ENCODE data around the gene TMEM38B. TPM values are rescaled to one million over a fixed set of nuclear protein-coding genes. Genes with fewer than 3 reads are reported as not detected.
"Not testable (repeated sequence)": the region's sequence is repeated elsewhere in the genome, so short reads cannot be mapped to it uniquely, and the experiment has no call there.

The TMEM38B gene
- total RNA-seq, 1 donor from 2014 or later, result 57.2 TPM

GRCh38 chr9:105679257-105680022, 14.9 kb upstream of the TMEM38B start:
- no peak for DNase-seq (ENCODE audit: missing footprints)
- no peak for ATAC-seq
- intact Hi-C loops (cut with DNase I), result no loop called here

- DNase-seq (ENCODE audit: missing footprints), result no peak
- intact Hi-C loops (cut with DNase I), result no loop called here
- no peak for ATAC-seq
Measured at GRCh38 chr9:105681313-105681712, 13.0 kb upstream of the TMEM38B start.

- DNase-seq (ENCODE audit: missing footprints) (no peak), ATAC-seq (no peak)
- intact Hi-C loops (cut with DNase I), result no loop called here
Measured at GRCh38 chr9:105681724-105682123, 12.6 kb upstream of the TMEM38B start.

GRCh38 chr9:105683688-105684275, 10.6 kb upstream of the TMEM38B start:
- ATAC-seq, result no peak
- no peak for DNase-seq (ENCODE audit: missing footprints)
- intact Hi-C loops (cut with DNase I), result no loop called here

GRCh38 chr9:105686936-105687335, 7.4 kb upstream of the TMEM38B start:
- ATAC-seq (no peak), DNase-seq (ENCODE audit: missing footprints) (no peak)
- intact Hi-C loops (cut with DNase I), result no loop called here

GRCh38 chr9:105690742-105691141, 3.6 kb upstream of the TMEM38B start:
- intact Hi-C loops (cut with DNase I), result no loop called here
- DNase-seq (ENCODE audit: missing footprints) (no peak), ATAC-seq (no peak)

- DNase-seq (ENCODE audit: missing footprints), result no peak
- no peak for ATAC-seq
- intact Hi-C loops (cut with DNase I), result loop anchor here (2.0 kb wide), 1 partner anchor 25 kb away; no protein-coding TSS in a partner anchor
Measured at GRCh38 chr9:105693435-105694189, 729 bp upstream of the TMEM38B start.

- DNase-seq (ENCODE audit: missing footprints) (peak; percentile 87), ATAC-seq (peak; percentile 75)
- intact Hi-C loops (cut with DNase I), result loop anchor here (2.0 kb wide), 1 partner anchor 24 kb away; no protein-coding TSS in a partner anchor
Measured at GRCh38 chr9:105694848-105695581, 674 bp downstream of the TMEM38B start.

GRCh38 chr9:105696219-105696793, 2.0 kb downstream of the TMEM38B start:
- DNase-seq (ENCODE audit: missing footprints), result no peak
- no peak for ATAC-seq
- intact Hi-C loops (cut with DNase I), result no loop called here

- no peak for DNase-seq (ENCODE audit: missing footprints)
- intact Hi-C loops (cut with DNase I), result no loop called here
- no peak for ATAC-seq
Measured at GRCh38 chr9:105697871-105698270, 3.5 kb downstream of the TMEM38B start.

GRCh38 chr9:105698348-105698870, 4.1 kb downstream of the TMEM38B start:
- intact Hi-C loops (cut with DNase I), result no loop called here
- no peak for ATAC-seq
- DNase-seq (ENCODE audit: missing footprints), result no peak

- intact Hi-C loops (cut with DNase I), result no loop called here
- no peak for DNase-seq (ENCODE audit: missing footprints)
- ATAC-seq, result no peak
Measured at GRCh38 chr9:105700668-105701067, 6.3 kb downstream of the TMEM38B start.

- DNase-seq (ENCODE audit: missing footprints) (no peak), ATAC-seq (no peak)
- intact Hi-C loops (cut with DNase I), result no loop called here
Measured at GRCh38 chr9:105701145-105701544, 6.8 kb downstream of the TMEM38B start.

GRCh38 chr9:105702207-105702606, 7.9 kb downstream of the TMEM38B start:
- no peak for ATAC-seq

GRCh38 chr9:105703638-105704037, 9.3 kb downstream of the TMEM38B start:
- intact Hi-C loops (cut with DNase I); DNase-seq (ENCODE audit: missing footprints); ATAC-seq: not testable (repeated sequence)

More at GRCh38 chr9:105702207-105702606, 7.9 kb downstream of the TMEM38B start:
- DNase-seq (ENCODE audit: missing footprints), result no peak
- intact Hi-C loops (cut with DNase I), result no loop called here

- intact Hi-C loops (cut with DNase I), result no loop called here
- no peak for DNase-seq (ENCODE audit: missing footprints)
Measured at GRCh38 chr9:105706156-105706555, 11.8 kb downstream of the TMEM38B start.

GRCh38 chr9:105708405-105708804, 14.1 kb downstream of the TMEM38B start:
- intact Hi-C loops (cut with DNase I), result no loop called here
- ATAC-seq (no peak), DNase-seq (ENCODE audit: missing footprints) (no peak)

More at GRCh38 chr9:105706156-105706555, 11.8 kb downstream of the TMEM38B start:
- ATAC-seq, result no peak

GRCh38 chr9:105710638-105711037, 16.3 kb downstream of the TMEM38B start:
- intact Hi-C loops (cut with DNase I), result no loop called here
- no peak for ATAC-seq
- no peak for DNase-seq (ENCODE audit: missing footprints)
